HepG2 (cell line): Measurements from ENCODE around the gene RERE. TPM values are rescaled to one million over a fixed set of nuclear protein-coding genes. Genes with fewer than 3 reads are reported as not detected.

ENCODE experiments used
- AGO2 ChIP-seq: fragments of 200-400 bp; formaldehyde crosslinking; optimal IDR thresholded peaks from 2 replicates; pipeline ENCODE3; 2017; ENCODE audit warnings: mild to moderate bottlenecking, low read depth, low read length, moderate library complexity
- BHLHE40 ChIP-seq: IDR thresholded peaks from 2 replicates; pipeline ENCODE4 v1.6.1; 2011; ENCODE audit warnings: low read length, improper control_type of control experiment
- KLF12 ChIP-seq: sonication (generic); formaldehyde crosslinking; IDR thresholded peaks from 2 replicates; pipeline ENCODE4 v1.4.0; 2020; ENCODE audit warnings: missing genetic modification reagents, borderline replicate concordance
- MIER3 ChIP-seq: IDR thresholded peaks from 2 replicates; pipeline ENCODE4 v1.6.1; 2016; ENCODE audit warnings: missing compliant biosample characterization, borderline replicate concordance
- NBN ChIP-seq: fragments of 450-650 bp; conservative IDR thresholded peaks from 2 replicates; pipeline ENCODE4 v1.6.1; 2017
- NKX3-1 ChIP-seq: sonication (generic); formaldehyde crosslinking; IDR thresholded peaks from 2 replicates; pipeline ENCODE4 v1.5.0; 2020; ENCODE audit warnings: missing genetic modification reagents
- RFX5 ChIP-seq: IDR thresholded peaks from 2 replicates; pipeline ENCODE4 v1.6.1; 2011; ENCODE audit warnings: low read depth, low read length, improper control_type of control experiment
- SALL1 ChIP-seq: sonication (generic); formaldehyde crosslinking; IDR thresholded peaks from 2 replicates; pipeline ENCODE4 v1.8.0; 2022; ENCODE audit warnings: mild to moderate bottlenecking, missing genetic modification reagents
- SOX13 ChIP-seq, 3 experiments: fragments of 450-650 bp in 1 of 3; sonication (generic) in 1 of 3; formaldehyde crosslinking in 1 of 3; IDR thresholded peaks in 2 of 3; conservative IDR thresholded peaks in 1 of 3; 2 replicates each; pipeline versions ENCODE4 v1.5.0 to v1.6.1; 2016 to 2020; ENCODE audit warnings: antibody characterized with exemption in 1 of 3, mild to moderate bottlenecking in 1 of 3, missing compliant biosample characterization in 1 of 3, missing genetic modification reagents in 1 of 3, moderate library complexity in 1 of 3
- TBX2 ChIP-seq: sonication (generic); formaldehyde crosslinking; IDR thresholded peaks from 2 replicates; pipeline ENCODE4 v1.5.0; 2020; ENCODE audit warnings: missing genetic modification reagents, mild to moderate bottlenecking, borderline replicate concordance
- ZNF296 ChIP-seq: sonication (generic); formaldehyde crosslinking; conservative IDR thresholded peaks from 2 replicates; pipeline ENCODE4 v1.5.0; 2020; ENCODE audit warnings: mild to moderate bottlenecking, missing genetic modification reagents
- polyA plus RNA-seq, 8 experiments: library from polyadenylated mRNA; depleted of rRNA in 3 of 8; stranded (reverse) in 7 of 8; unstranded in 1 of 8; fragments of >200 nt; fragmentation: Illumina TruSeq in 4 of 8; extraction: Trizol in 4 of 8; gene quantifications; 2 replicates each; pipeline versions ENCODE4 v1.2.1 to v1.2.3, GENCODE V29; 2011 to 2016; ENCODE audit warnings: low read depth in 4 of 8, missing spikeins in 1 of 8, mixed read lengths in 1 of 8; ENCODE audit not compliant: insufficient read depth in 1 of 8
- total RNA-seq, 5 experiments: library from RNA; depleted of rRNA; stranded (reverse); fragments of >200 nt; fragmentation: Illumina TruSeq; extraction: Trizol; gene quantifications; 2 replicates each; pipeline ENCODE4 v1.2.3, GENCODE V29; 2016; ENCODE audit warnings: low read depth in 1 of 5
- TF ChIP-seq, protein P1 (sequence below): fragments of 450-650 bp; IDR thresholded peaks from 2 replicates; pipeline ENCODE4 v1.6.1; 2016
- TF ChIP-seq, protein P2 (sequence below): sonication (generic); formaldehyde crosslinking; IDR thresholded peaks from 2 replicates; pipeline ENCODE4 v1.8.0; 2022; ENCODE audit warnings: missing genetic modification reagents, low read depth, mild to moderate bottlenecking, borderline replicate concordance
- TF ChIP-seq, protein P3 (sequence below): sonication (generic); formaldehyde crosslinking; IDR thresholded peaks from 2 replicates; pipeline ENCODE4 v1.4.0; 2020; ENCODE audit warnings: mild to moderate bottlenecking, missing genetic modification reagents
- TF ChIP-seq, protein P4 (sequence below): sonication (generic); formaldehyde crosslinking; IDR thresholded peaks from 2 replicates; pipeline ENCODE4 v1.5.0; 2020; ENCODE audit warnings: mild to moderate bottlenecking, missing genetic modification reagents
- TF ChIP-seq, protein P5 (sequence below): sonication (generic); formaldehyde crosslinking; IDR thresholded peaks from 2 replicates; pipeline ENCODE4 v1.4.0; 2020; ENCODE audit warnings: missing genetic modification reagents
- TF ChIP-seq, protein P6 (sequence below): sonication (generic); formaldehyde crosslinking; IDR thresholded peaks from 2 replicates; pipeline ENCODE4 v1.5.0; 2020; ENCODE audit warnings: mild to moderate bottlenecking, missing genetic modification reagents

RERE gene
- total and polyA plus RNA-seq, 2 of the 13 experiments (the other 11 are each of a cell fraction or from before 2014, with no cell fraction given), result 18.3 to 21.9 TPM

DNA sequence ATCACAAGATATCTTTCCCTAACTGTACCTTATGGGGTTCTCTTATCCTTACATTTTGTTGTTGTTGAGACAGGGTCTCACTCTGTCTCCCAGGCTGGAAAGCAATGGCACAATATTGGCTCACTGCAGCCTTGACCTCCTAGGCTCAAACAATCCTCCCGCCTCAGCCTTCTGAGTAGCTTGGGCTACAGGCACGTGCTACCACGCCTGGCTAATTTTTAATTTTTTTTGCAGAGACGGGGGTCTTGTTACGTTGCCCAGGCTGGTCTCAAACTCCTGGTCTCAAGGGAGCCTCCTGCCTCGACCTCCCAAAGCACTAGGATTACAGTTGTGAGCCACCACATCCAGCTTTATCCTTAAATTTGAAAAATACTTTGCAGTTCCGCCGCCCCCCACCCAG lies 10.4 kb downstream of the RERE start (continued):
- TF ChIP-seq, protein P1, sequence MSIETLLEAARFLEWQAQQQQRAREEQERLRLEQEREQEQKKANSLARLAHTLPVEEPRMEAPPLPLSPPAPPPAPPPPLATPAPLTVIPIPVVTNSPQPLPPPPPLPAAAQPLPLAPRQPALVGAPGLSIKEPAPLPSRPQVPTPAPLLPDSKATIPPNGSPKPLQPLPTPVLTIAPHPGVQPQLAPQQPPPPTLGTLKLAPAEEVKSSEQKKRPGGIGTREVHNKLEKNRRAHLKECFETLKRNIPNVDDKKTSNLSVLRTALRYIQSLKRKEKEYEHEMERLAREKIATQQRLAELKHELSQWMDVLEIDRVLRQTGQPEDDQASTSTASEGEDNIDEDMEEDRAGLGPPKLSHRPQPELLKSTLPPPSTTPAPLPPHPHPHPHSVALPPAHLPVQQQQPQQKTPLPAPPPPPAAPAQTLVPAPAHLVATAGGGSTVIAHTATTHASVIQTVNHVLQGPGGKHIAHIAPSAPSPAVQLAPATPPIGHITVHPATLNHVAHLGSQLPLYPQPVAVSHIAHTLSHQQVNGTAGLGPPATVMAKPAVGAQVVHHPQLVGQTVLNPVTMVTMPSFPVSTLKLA, result no peak
- TF ChIP-seq MIER3, result no peak
- no peak for TF ChIP-seq AGO2
- no peak for TF ChIP-seq KLF12 (CRISPR knock-in tag)
- TF ChIP-seq, protein P2, sequence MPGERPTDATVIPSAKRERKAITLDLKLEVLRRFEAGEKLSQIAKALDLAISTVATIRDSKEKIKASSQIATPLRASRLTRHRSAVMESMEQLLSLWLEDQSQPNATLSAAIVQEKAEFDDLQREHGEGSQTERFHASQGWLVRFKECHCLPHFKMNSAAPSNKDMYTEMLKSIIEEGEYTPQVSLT (CRISPR knock-in tag), result no peak
- TF ChIP-seq, protein P3, sequence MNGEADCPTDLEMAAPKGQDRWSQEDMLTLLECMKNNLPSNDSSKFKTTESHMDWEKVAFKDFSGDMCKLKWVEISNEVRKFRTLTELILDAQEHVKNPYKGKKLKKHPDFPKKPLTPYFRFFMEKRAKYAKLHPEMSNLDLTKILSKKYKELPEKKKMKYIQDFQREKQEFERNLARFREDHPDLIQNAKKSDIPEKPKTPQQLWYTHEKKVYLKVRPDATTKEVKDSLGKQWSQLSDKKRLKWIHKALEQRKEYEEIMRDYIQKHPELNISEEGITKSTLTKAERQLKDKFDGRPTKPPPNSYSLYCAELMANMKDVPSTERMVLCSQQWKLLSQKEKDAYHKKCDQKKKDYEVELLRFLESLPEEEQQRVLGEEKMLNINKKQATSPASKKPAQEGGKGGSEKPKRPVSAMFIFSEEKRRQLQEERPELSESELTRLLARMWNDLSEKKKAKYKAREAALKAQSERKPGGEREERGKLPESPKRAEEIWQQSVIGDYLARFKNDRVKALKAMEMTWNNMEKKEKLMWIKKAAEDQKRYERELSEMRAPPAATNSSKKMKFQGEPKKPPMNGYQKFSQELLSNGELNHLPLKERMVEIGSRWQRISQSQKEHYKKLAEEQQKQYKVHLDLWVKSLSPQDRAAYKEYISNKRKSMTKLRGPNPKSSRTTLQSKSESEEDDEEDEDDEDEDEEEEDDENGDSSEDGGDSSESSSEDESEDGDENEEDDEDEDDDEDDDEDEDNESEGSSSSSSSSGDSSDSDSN (CRISPR knock-in tag), result no peak
- no peak for TF ChIP-seq RFX5
- TF ChIP-seq, protein P4, sequence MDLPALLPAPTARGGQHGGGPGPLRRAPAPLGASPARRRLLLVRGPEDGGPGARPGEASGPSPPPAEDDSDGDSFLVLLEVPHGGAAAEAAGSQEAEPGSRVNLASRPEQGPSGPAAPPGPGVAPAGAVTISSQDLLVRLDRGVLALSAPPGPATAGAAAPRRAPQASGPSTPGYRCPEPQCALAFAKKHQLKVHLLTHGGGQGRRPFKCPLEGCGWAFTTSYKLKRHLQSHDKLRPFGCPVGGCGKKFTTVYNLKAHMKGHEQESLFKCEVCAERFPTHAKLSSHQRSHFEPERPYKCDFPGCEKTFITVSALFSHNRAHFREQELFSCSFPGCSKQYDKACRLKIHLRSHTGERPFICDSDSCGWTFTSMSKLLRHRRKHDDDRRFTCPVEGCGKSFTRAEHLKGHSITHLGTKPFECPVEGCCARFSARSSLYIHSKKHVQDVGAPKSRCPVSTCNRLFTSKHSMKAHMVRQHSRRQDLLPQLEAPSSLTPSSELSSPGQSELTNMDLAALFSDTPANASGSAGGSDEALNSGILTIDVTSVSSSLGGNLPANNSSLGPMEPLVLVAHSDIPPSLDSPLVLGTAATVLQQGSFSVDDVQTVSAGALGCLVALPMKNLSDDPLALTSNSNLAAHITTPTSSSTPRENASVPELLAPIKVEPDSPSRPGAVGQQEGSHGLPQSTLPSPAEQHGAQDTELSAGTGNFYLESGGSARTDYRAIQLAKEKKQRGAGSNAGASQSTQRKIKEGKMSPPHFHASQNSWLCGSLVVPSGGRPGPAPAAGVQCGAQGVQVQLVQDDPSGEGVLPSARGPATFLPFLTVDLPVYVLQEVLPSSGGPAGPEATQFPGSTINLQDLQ (CRISPR knock-in tag), result no peak
- no peak for TF ChIP-seq TBX2 (CRISPR knock-in tag)
- TF ChIP-seq ZNF296 (CRISPR knock-in tag), result no peak
- TF ChIP-seq, protein P5, sequence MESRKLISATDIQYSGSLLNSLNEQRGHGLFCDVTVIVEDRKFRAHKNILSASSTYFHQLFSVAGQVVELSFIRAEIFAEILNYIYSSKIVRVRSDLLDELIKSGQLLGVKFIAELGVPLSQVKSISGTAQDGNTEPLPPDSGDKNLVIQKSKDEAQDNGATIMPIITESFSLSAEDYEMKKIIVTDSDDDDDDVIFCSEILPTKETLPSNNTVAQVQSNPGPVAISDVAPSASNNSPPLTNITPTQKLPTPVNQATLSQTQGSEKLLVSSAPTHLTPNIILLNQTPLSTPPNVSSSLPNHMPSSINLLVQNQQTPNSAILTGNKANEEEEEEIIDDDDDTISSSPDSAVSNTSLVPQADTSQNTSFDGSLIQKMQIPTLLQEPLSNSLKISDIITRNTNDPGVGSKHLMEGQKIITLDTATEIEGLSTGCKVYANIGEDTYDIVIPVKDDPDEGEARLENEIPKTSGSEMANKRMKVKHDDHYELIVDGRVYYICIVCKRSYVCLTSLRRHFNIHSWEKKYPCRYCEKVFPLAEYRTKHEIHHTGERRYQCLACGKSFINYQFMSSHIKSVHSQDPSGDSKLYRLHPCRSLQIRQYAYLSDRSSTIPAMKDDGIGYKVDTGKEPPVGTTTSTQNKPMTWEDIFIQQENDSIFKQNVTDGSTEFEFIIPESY (CRISPR knock-in tag), result 0 out of 2 replicates have a peak, but pooled peaks have one; percentile 11
- TF ChIP-seq SALL1 (CRISPR knock-in tag), result no peak; the same call in 1 of the 2 replicates
- peak; percentile 47; the same call in 1 of the 2 replicates for TF ChIP-seq BHLHE40
- no peak for TF ChIP-seq NBN
- no peak for TF ChIP-seq NKX3-1 (CRISPR knock-in tag)
- no peak for TF ChIP-seq SOX13 (IDR thresholded peaks at IDR 0.05)
- peak in 1 of 2 experiments; percentile 8; a peak in 1 of 4 replicates for TF ChIP-seq SOX13 (CRISPR knock-in tag; conservative IDR thresholded peaks at IDR 0.05 in 1 of 2, IDR thresholded peaks at IDR 0.05 in 1 of 2)
- TF ChIP-seq, protein P6, sequence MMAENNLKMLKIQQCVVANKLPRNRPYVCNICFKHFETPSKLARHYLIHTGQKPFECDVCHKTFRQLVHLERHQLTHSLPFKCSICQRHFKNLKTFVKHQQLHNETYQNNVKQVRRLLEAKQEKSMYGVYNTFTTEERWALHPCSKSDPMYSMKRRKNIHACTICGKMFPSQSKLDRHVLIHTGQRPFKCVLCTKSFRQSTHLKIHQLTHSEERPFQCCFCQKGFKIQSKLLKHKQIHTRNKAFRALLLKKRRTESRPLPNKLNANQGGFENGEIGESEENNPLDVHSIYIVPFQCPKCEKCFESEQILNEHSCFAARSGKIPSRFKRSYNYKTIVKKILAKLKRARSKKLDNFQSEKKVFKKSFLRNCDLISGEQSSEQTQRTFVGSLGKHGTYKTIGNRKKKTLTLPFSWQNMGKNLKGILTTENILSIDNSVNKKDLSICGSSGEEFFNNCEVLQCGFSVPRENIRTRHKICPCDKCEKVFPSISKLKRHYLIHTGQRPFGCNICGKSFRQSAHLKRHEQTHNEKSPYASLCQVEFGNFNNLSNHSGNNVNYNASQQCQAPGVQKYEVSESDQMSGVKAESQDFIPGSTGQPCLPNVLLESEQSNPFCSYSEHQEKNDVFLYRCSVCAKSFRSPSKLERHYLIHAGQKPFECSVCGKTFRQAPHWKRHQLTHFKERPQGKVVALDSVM (CRISPR knock-in tag), result peak; percentile 90
